Endothelial cell of umbilical vein (primary cell): ENCODE data around the gene SPATA3. TPM values are rescaled to one million over a fixed set of nuclear protein-coding genes. Genes with fewer than 3 reads are reported as not detected.

Experiments
- BruUV-seq: library from RNA; stranded (reverse); fragments of 400-500 nt; replicated peaks from 2 replicates; lab custom pipeline; 2021; lab: Mats Ljungman, UMichigan
- CTCF ChIA-PET: fragments of 300-600, 350-600 bp; sonication (Branson Sonifier 250); formaldehyde crosslinking; loops from one replicate; lab custom pipeline; 2021; ENCODE audit warnings: antibody characterized with exemption, inconsistent platforms; lab: Charles Lee
- POLR2A ChIA-PET: fragments of 300-600, 350-600 bp; sonication (Branson Sonifier 250); formaldehyde crosslinking; loops from one replicate; lab custom pipeline; 2021; ENCODE audit warnings: antibody characterized with exemption, inconsistent platforms; lab: Charles Lee
- DNase-seq: peaks from one replicate; pipeline ENCODE4 v3.0.0-alpha.2; 2011; ENCODE audit warnings: low read depth, low spot score
- FAIRE-seq: peaks from 2 replicates; lab custom pipeline; 2011; peaks lifted over from hg19 to GRCh38; lab: Jason Lieb, UNC
- H2AFZ ChIP-seq: 2 replicates; pipeline ENCODE4 v1.6.0; 2012; ENCODE audit warnings: low read depth, low read length, control low read depth, inconsistent platforms
- H3K27ac ChIP-seq: 2 replicates; pipeline ENCODE4 v1.5.1; 2011; ENCODE audit warnings: low read depth, mild to moderate bottlenecking, control low read depth, low read length, moderate library complexity; ENCODE audit not compliant: insufficient read depth
- H3K27me3 ChIP-seq, 2 experiments: 2 replicates each; pipeline versions ENCODE4 v1.6.0 to v1.6.1; 2011; ENCODE audit warnings: low read length in 2 of 2, mixed read lengths in 1 of 2; ENCODE audit not compliant: control insufficient read depth in 2 of 2, insufficient read depth in 2 of 2
- H3K36me3 ChIP-seq, 2 experiments: 2 replicates in 1 of 2; 3 replicates in 1 of 2; pipeline ENCODE4 v1.5.1; 2011; ENCODE audit warnings: low read length in 2 of 2, mild to moderate bottlenecking in 1 of 2, moderate library complexity in 1 of 2; ENCODE audit not compliant: control insufficient read depth in 2 of 2, insufficient read depth in 2 of 2; ENCODE audit errors: extremely low read depth in 1 of 2
- H3K4me1 ChIP-seq: 3 replicates; pipeline ENCODE4 v1.5.1; 2011; ENCODE audit warnings: mild to moderate bottlenecking, low read length; ENCODE audit not compliant: control insufficient read depth, insufficient read depth; ENCODE audit errors: extremely low read depth
- H3K4me2 ChIP-seq: 2 replicates; pipeline ENCODE4 v1.6.1; 2011; ENCODE audit warnings: low read length, control low read depth, mixed read lengths; ENCODE audit not compliant: insufficient read depth
- H3K4me3 ChIP-seq, 3 experiments: fragments of 200-600 bp in 1 of 3; sonication (generic), shearing (Covaris generic) in 1 of 3; replicated peaks in 1 of 3; 2 replicates each; pipeline ENCODE4 v1.5.1; 2011 to 2016; ENCODE audit warnings: control low read depth in 3 of 3, low read length in 3 of 3, mild to moderate bottlenecking in 2 of 3, inconsistent platforms in 1 of 3, low read depth in 1 of 3, moderate library complexity in 1 of 3; ENCODE audit not compliant: insufficient read depth in 1 of 3
- H3K79me2 ChIP-seq: 2 replicates; pipeline ENCODE4 v1.6.0; 2012; ENCODE audit warnings: low read length, inconsistent platforms; ENCODE audit not compliant: control insufficient read depth, insufficient read depth
- H3K9ac ChIP-seq: replicated peaks from 2 replicates; pipeline ENCODE3; 2011; ENCODE audit warnings: low read length, control low read depth; ENCODE audit not compliant: insufficient read depth; ENCODE audit errors: extremely low read depth
- H3K9me1 ChIP-seq: replicated peaks from 3 replicates; pipeline ENCODE4 v1.6.0; 2011; ENCODE audit warnings: mild to moderate bottlenecking, low read length; ENCODE audit not compliant: control insufficient read depth, insufficient read depth; ENCODE audit errors: extremely low read depth
- H3K9me3 ChIP-seq: replicated peaks from 2 replicates; pipeline ENCODE4 v1.5.1; 2012; ENCODE audit warnings: low read length, inconsistent platforms; ENCODE audit not compliant: control insufficient read depth, insufficient read depth
- H4K20me1 ChIP-seq: replicated peaks from 2 replicates; pipeline ENCODE3; 2011; ENCODE audit warnings: mild to moderate bottlenecking, low read length; ENCODE audit not compliant: control insufficient read depth, insufficient read depth; ENCODE audit errors: extremely low read depth
- EZH2 ChIP-seq: IDR thresholded peaks from 2 replicates; pipeline ENCODE4 v1.6.1; 2012; ENCODE audit warnings: borderline replicate concordance, low read depth, mild to moderate bottlenecking, moderate library complexity, low read length, inconsistent platforms; ENCODE audit not compliant: severe bottlenecking
- FOS ChIP-seq: IDR thresholded peaks from 2 replicates; pipeline ENCODE4 v1.6.1; 2011; ENCODE audit warnings: mild to moderate bottlenecking, low read length, moderate library complexity, borderline replicate concordance; ENCODE audit not compliant: insufficient read depth
- GATA2 ChIP-seq: IDR thresholded peaks from 2 replicates; pipeline ENCODE4 v1.7.0; 2011; ENCODE audit warnings: low read depth, mild to moderate bottlenecking, moderate library complexity, mixed read lengths, low read length; ENCODE audit not compliant: insufficient read length, insufficient read depth
- JUN ChIP-seq: IDR thresholded peaks from 2 replicates; pipeline ENCODE4 v1.6.1; 2011; ENCODE audit warnings: borderline replicate concordance, low read depth; ENCODE audit not compliant: insufficient read length, insufficient read depth
- MYC ChIP-seq: IDR thresholded peaks from one replicate; pipeline ENCODE4 v1.6.1; 2011; ENCODE audit warnings: mild to moderate bottlenecking, low read depth, low read length
- POLR2A ChIP-seq: IDR thresholded peaks from 2 replicates; pipeline ENCODE4 v1.6.1; 2012; ENCODE audit warnings: low read depth, mild to moderate bottlenecking, control low read depth, low read length
- POLR2AphosphoS5 ChIP-seq: IDR thresholded peaks from 2 replicates; pipeline ENCODE4 v1.6.1; 2012; ENCODE audit warnings: low read depth, mild to moderate bottlenecking, control low read depth, low read length, moderate library complexity; ENCODE audit not compliant: insufficient read depth
- dilution Hi-C: fragments of 300-500 bp; cut with MboI; formaldehyde crosslinking; loops from one replicate; pipeline ENCODE4 v1.15.0; 2019; ENCODE audit warnings: low sequenced_read_pairs; ENCODE audit not compliant: extremely low pct_ligation_motif_present
- intact Hi-C: fragments of 100-400 bp; cut with micrococcal nuclease; formaldehyde crosslinking; loops from one replicate; pipeline ENCODE4 v1.10.0; 2022
- polyA plus RNA-seq, 4 experiments: library from polyadenylated mRNA; depleted of rRNA in 3 of 4; stranded (reverse) in 3 of 4; unstranded in 1 of 4; fragments of >200 nt; gene quantifications; 2 replicates each; pipeline versions ENCODE4 v1.2.1 to v1.2.3, GENCODE V29; 2011 to 2012; ENCODE audit warnings: missing spikeins in 1 of 4
- total RNA-seq: library from RNA; stranded (reverse); gene quantifications from 2 replicates; pipeline ENCODE4 v1.2.3, GENCODE V29; 2021
- TF ChIP-seq, protein P1 (sequence below): IDR thresholded peaks from 2 replicates; pipeline ENCODE4 v1.6.1; 2011; ENCODE audit not compliant: insufficient read depth, insufficient read length
- TF ChIP-seq, protein P2 (sequence below), 2 donors: IDR thresholded peaks; 1 replicate in 1 of 2; 2 replicates in 1 of 2; pipeline ENCODE4 v1.5.1; 2011; ENCODE audit warnings: low read length in 2 of 2, mild to moderate bottlenecking in 2 of 2, moderate library complexity in 2 of 2, control low read depth in 1 of 2, inconsistent platforms in 1 of 2, low read depth in 1 of 2; ENCODE audit not compliant: insufficient read depth in 1 of 2; ENCODE audit errors: extremely low read depth in 1 of 2

SPATA3 gene
- total and polyA plus RNA-seq, 2 donors (not counting 3 experiments of a cell fraction or from before 2014, with no cell fraction given), result not detected

DNA sequence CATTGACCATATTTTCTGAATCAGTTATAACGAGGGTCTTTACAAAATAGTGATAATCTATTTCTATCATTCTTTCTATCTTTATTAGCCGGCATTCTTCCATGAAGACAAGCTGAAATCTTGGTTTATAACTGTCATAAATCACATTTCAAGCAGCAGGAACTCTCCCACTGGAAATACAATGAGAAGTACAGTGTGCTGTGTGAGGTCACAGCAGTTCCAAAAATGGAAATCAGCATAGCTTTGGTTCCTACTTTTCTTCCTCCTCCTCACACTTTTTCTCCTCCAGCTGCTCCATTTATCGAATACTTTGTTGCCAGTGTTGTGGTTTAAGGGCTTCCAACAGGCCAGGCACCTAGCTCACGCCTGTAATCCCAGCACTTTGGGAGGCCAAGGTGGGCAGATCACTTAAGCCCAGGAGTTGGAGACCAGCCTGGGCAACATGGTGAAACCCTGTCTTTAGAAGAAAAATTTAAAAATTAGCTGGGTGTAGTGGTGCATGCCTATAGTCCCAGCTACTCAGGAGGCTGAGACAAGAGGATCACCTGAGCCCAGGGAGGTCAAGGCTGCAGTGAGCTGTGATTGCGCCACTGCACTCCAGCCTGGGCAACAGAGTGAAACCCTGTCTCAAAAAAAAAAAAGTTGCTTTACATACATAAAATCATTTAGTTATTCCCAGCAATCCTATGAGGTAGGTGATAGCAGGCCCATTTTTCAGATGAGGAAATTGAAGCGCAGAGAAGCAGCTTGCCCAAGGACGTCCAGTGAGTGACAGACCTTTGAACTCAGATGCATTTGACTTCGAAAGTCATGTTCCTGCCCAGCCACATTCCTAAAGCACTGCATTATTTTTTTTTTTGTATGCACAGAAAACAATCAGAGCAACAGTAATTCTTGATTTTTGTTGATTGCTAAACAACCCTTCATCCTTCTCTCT is 36.8 kb upstream of the SPATA3 start:
- Histone ChIP-seq H3K4me2 (no peak overlapping the region), H3K79me2 (no peaks in the 10 kb centered on the region), H3K9me1 (no peaks in the 10 kb centered on the region), H3K9ac (no peak overlapping the region), H2AFZ (no peak overlapping the region), H3K36me3 (no peaks in the 10 kb centered on the region), H4K20me1 (no peaks in the 10 kb centered on the region), H3K27me3 (peaks cover 22 to 43% of the 10 kb centered on the region in 2 experiments), H3K9me3 (no peaks in the 10 kb centered on the region), H3K4me3 (no peak overlapping the region), H3K27ac (no peak overlapping the region), H3K4me1 (no peaks in the 10 kb centered on the region)
- intact Hi-C loops (no loop called here), dilution Hi-C loops (no loop called here)
- FAIRE-seq (no peak), DNase-seq (no peak)
- ChIA-PET CTCF (interaction anchor here (1.0 kb wide), 1 partner anchor 10 kb away, joined by 3 read pairs; no protein-coding TSS in a partner anchor), POLR2A (no interaction called here)
- BruUV-seq, result no TSS peak
- TF ChIP-seq, protein P1, sequence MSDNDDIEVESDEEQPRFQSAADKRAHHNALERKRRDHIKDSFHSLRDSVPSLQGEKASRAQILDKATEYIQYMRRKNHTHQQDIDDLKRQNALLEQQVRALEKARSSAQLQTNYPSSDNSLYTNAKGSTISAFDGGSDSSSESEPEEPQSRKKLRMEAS, result no peak
- TF ChIP-seq EZH2 (no peak), POLR2AphosphoS5 (no peak), MYC (no peak), JUN (no peak), FOS (no peak), GATA2 (no peak), POLR2A (no peak)
- TF ChIP-seq, protein P2, sequence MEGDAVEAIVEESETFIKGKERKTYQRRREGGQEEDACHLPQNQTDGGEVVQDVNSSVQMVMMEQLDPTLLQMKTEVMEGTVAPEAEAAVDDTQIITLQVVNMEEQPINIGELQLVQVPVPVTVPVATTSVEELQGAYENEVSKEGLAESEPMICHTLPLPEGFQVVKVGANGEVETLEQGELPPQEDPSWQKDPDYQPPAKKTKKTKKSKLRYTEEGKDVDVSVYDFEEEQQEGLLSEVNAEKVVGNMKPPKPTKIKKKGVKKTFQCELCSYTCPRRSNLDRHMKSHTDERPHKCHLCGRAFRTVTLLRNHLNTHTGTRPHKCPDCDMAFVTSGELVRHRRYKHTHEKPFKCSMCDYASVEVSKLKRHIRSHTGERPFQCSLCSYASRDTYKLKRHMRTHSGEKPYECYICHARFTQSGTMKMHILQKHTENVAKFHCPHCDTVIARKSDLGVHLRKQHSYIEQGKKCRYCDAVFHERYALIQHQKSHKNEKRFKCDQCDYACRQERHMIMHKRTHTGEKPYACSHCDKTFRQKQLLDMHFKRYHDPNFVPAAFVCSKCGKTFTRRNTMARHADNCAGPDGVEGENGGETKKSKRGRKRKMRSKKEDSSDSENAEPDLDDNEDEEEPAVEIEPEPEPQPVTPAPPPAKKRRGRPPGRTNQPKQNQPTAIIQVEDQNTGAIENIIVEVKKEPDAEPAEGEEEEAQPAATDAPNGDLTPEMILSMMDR (IDR thresholded peaks at IDR 0.05; ENCODE audit: extremely low read depth in 1 of 2, insufficient read depth in 1 of 2, low read depth in 1 of 2, low read length in 2 of 2), result no peak
